Measurements from ENCODE around the gene SPRN. TPM values are rescaled to one million over a fixed set of nuclear protein-coding genes. Genes with fewer than 3 reads are reported as not detected.

SPRN gene
- total RNA-seq, 1 experiment from 2014 or later = 0.59 TPM

- no peak overlapping the region for H3K27ac Mint-ChIP-seq
- peaks cover 63% of the 10 kb centered on the region for H3K36me3 Mint-ChIP-seq
- H3K27me3 Mint-ChIP-seq (ENCODE audit: low read depth) = peaks cover 24% of the 10 kb centered on the region
- H3K9me3 Mint-ChIP-seq = peaks cover 68% of the 10 kb centered on the region
- TF ChIP-seq, protein P1, sequence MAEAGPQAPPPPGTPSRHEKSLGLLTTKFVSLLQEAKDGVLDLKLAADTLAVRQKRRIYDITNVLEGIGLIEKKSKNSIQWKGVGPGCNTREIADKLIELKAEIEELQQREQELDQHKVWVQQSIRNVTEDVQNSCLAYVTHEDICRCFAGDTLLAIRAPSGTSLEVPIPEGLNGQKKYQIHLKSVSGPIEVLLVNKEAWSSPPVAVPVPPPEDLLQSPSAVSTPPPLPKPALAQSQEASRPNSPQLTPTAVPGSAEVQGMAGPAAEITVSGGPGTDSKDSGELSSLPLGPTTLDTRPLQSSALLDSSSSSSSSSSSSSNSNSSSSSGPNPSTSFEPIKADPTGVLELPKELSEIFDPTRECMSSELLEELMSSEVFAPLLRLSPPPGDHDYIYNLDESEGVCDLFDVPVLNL (CRISPR knock-in tag; IDR thresholded peaks at IDR 0.05; ENCODE audit: borderline replicate concordance, low read depth) = no peak
- TF ChIP-seq ZNF416 (CRISPR knock-in tag; IDR thresholded peaks at IDR 0.05) (no peak), SMAD3 (CRISPR knock-in tag; IDR thresholded peaks at IDR 0.05; ENCODE audit: borderline replicate concordance) (no peak), JUN (CRISPR knock-in tag; IDR thresholded peaks at IDR 0.05) (no peak), CBFB (CRISPR knock-in tag; IDR thresholded peaks at IDR 0.05; ENCODE audit: low read depth) (no peak), TCF7 (CRISPR knock-in tag; IDR thresholded peaks at IDR 0.05; ENCODE audit: low read depth) (no peak), ZNF263 (CRISPR knock-in tag; IDR thresholded peaks at IDR 0.05; ENCODE audit: low read depth) (no peak), ZNF121 (CRISPR knock-in tag; IDR thresholded peaks at IDR 0.05) (no peak), RORB (CRISPR knock-in tag; IDR thresholded peaks at IDR 0.05) (no peak), GTF2I (CRISPR knock-in tag; conservative IDR thresholded peaks at IDR 0.05) (no peak), SP1 (CRISPR knock-in tag; conservative IDR thresholded peaks at IDR 0.05) (no peak), TEAD1 (CRISPR knock-in tag; IDR thresholded peaks at IDR 0.05) (no peak), ZNF232 (CRISPR knock-in tag; IDR thresholded peaks at IDR 0.05) (no peak), ZNF671 (CRISPR knock-in tag; IDR thresholded peaks at IDR 0.05) (no peak), MYBL2 (CRISPR knock-in tag; IDR thresholded peaks at IDR 0.05) (no peak), ZBTB43 (CRISPR knock-in tag; IDR thresholded peaks at IDR 0.05) (no peak), ZNF138 (CRISPR knock-in tag; conservative IDR thresholded peaks at IDR 0.05) (no peak)
- TF ChIP-seq, protein P2, sequence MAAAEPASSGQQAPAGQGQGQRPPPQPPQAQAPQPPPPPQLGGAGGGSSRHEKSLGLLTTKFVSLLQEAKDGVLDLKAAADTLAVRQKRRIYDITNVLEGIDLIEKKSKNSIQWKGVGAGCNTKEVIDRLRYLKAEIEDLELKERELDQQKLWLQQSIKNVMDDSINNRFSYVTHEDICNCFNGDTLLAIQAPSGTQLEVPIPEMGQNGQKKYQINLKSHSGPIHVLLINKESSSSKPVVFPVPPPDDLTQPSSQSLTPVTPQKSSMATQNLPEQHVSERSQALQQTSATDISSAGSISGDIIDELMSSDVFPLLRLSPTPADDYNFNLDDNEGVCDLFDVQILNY (CRISPR knock-in tag; IDR thresholded peaks at IDR 0.05) = no peak
- POLR2A ChIA-PET = no interaction called here
- ATAC-seq (no peak), DNase-seq (ENCODE audit: low spot score) (no peak)
- H3K4me1 Mint-ChIP-seq = no peaks in the 10 kb centered on the region
- no peak overlapping the region for H3K4me3 Mint-ChIP-seq
- CTCF ChIA-PET = no interaction called here
These were observed 18.8 kb upstream of the SPRN start for GRCh38 chr10:133442967-133443924.

GRCh38 chr10:133442191-133442966 lies 18.0 kb upstream of the SPRN start:
- peaks cover 66% of the 10 kb centered on the region for H3K9me3 Mint-ChIP-seq
- POLR2A ChIA-PET = no interaction called here
- H3K36me3 Mint-ChIP-seq = peaks cover 59% of the 10 kb centered on the region
- peaks cover 24% of the 10 kb centered on the region for H3K27me3 Mint-ChIP-seq (ENCODE audit: low read depth)
- ATAC-seq (no peak), DNase-seq (ENCODE audit: low spot score) (no peak)
- no peak overlapping the region for H3K27ac Mint-ChIP-seq
- TF ChIP-seq CBFB (CRISPR knock-in tag; IDR thresholded peaks at IDR 0.05; ENCODE audit: low read depth) = no peak
- TF ChIP-seq ELF4 (CRISPR knock-in tag; IDR thresholded peaks at IDR 0.05; ENCODE audit: low read depth) = no peak
- TF ChIP-seq ATF1 (CRISPR knock-in tag; IDR thresholded peaks at IDR 0.05) = no peak
- no peak for TF ChIP-seq CREM (CRISPR knock-in tag; IDR thresholded peaks at IDR 0.05)
- no peak for TF ChIP-seq TP53 (CRISPR knock-in tag; IDR thresholded peaks at IDR 0.05)
- TF ChIP-seq MYBL2 (CRISPR knock-in tag; IDR thresholded peaks at IDR 0.05) = no peak
- no peak for TF ChIP-seq ZNF219 (CRISPR knock-in tag; IDR thresholded peaks at IDR 0.05; ENCODE audit: borderline replicate concordance)
- no peak for TF ChIP-seq KAT7 (CRISPR knock-in tag; IDR thresholded peaks at IDR 0.05; ENCODE audit: borderline replicate concordance)
- TF ChIP-seq SOX15 (CRISPR knock-in tag; IDR thresholded peaks at IDR 0.05) = no peak
- no peak for TF ChIP-seq RORB (CRISPR knock-in tag; IDR thresholded peaks at IDR 0.05)
- no peak for TF ChIP-seq OVOL2 (CRISPR knock-in tag; IDR thresholded peaks at IDR 0.05; ENCODE audit: borderline replicate concordance)
- TF ChIP-seq ZNF263 (CRISPR knock-in tag; IDR thresholded peaks at IDR 0.05; ENCODE audit: low read depth) = no peak
- no peak for TF ChIP-seq TEAD1 (CRISPR knock-in tag; IDR thresholded peaks at IDR 0.05)
- no peak overlapping the region for H3K4me3 Mint-ChIP-seq
- CTCF ChIA-PET = no interaction called here
- H3K4me1 Mint-ChIP-seq = no peaks in the 10 kb centered on the region

All from WTC11 (cell line).